GM21786 (cell line): ENCODE results near the gene MEIOB.

Experiments used
- ATAC-seq: cut with Tn5 transposase; IDR thresholded peaks from one replicate; pipeline ENCODE4 v1.9.1; 2021; ENCODE audit not compliant: unreplicated experiment

The MEIOB gene

DNA sequence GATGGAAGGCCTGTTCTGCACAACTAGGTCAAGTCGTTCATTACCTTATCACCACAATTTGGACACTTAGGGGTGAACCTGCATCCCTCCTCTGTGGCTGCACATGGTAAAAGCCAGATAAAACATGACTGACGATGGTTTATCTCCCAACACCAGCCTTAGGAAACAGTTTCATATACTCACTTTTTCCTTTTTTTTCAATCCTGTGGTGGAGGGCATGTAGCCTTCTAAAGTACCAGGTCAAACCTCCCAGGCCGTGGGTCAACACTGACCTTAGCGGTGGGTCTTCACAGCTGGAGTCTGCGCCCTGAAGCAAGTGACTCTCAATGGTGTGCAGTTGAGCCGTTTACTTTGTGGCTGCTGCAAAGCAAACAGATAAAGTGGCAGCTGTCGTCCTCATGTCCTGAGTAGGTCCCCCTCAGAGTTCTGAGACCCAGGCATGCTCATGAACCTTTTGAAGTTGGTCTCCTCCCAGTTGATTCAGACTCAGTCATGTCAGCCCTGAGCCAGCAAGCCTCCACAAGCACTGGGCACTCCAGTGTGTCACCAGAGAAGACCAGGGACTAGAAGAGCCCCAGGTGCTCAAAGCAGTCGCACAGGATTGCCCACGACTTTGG is 39.0 kb downstream of the MEIOB start:
- ATAC-seq = no peak

GRCh38 chr16:1831186-1832075 is 40.5 kb downstream of the MEIOB start:
- ATAC-seq = no peak

- no peak for ATAC-seq
These were observed 41.8 kb downstream of the MEIOB start for GRCh38 chr16:1830213-1830612.

GRCh38 chr16:1828645-1829410 is 43.1 kb downstream of the MEIOB start:
- no peak for ATAC-seq

DNA sequence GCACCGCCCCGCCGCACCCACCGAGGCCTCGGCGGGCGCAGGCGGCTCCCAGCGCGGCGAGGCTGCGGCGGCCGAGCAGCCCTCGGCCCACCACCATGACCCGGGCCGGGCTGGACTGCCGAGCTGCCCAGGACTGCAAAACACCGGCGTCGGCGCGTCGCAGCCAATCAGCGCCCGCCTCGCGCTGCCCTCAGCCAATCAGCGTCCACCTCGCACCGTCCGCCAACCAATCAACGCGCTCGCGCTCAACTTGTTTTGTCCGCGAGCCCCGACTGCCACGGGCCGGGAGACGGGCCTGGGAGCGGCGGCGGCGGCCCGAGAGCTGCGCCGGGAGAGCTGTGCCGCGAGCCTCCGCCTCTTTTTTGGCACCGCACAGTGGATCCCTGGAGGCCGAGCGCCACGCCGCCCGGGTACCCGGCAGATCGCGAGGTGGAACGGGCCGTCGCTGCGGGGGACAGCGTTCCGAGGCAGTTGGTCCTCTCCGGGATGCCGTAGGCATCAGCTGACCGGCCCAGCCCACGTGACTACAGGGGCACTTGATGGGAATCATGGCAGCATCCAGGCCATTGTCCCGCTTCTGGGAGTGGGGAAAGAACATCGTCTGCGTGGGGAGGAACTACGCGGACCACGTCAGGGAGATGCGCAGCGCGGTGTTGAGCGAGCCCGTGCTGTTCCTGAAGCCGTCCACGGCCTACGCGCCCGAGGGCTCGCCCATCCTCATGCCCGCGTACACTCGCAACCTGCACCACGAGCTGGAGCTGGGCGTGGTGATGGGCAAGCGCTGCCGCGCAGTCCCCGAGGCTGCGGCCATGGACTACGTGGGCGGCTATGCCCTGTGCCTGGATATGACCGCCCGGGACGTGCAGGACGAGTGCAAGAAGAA is 45.0 kb downstream of the MEIOB start, which contains the start of the genes FAHD1 and HAGH:
Gene FAHD1 (plus strand): TSS at position 516 of the 883 bp plus-strand sequence. CDS start 33 bp downstream, at position 549.
Gene HAGH (minus strand): TSS at position 135 of the 883 bp plus-strand sequence. CDS start 38 bp downstream, at position 97.
- ATAC-seq = peak; percentile 72

- peak; percentile 46 for ATAC-seq
These were observed 45.9 kb downstream of the MEIOB start for GRCh38 chr16:1825864-1826690.

GRCh38 chr16:1825381-1825863 is 46.5 kb downstream of the MEIOB start:
- ATAC-seq = no peak

DNA sequence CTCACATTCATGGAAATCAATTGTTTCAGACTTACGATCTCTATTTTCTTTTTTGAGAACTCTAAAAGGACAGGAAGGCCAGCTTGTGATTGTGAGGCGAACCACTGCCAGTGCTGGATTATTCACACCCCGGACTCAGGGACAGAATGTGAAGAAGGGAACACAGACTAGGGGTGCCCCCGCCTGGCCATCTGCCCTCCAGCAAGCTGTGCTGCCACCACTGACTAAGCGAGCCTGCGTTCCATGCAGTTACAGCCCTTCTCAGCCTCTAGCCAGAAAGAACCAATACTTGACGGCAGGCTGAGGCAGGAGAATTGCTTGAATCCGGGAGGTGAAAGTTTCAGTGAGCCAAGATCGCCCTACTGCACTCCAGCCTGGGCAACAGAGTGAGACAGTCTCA is 48.1 kb downstream of the MEIOB start:
- ATAC-seq = no peak

DNA sequence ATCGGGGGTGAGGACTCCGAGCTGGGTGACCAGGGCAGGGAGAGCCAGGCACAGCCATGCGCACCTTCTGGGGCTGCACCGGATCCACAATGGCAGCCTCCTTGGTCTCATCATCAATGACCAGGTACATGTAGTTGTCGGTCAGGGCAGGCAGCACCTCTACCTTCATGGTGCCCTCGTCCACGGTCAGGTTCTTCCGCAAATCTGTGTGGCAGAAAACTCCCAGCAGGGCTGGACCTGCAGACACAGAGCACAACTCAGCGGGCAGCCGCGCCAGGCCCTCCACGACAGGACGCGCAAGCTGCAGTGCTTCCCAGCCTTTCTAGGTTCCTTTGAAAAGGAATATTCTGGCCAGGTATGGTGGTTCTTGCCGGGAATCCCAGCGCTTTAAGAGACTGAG is 49.2 kb downstream of the MEIOB start:
- ATAC-seq = no peak

- ATAC-seq = no peak
These were observed 49.9 kb downstream of the MEIOB start for GRCh38 chr16:1821861-1822611.

DNA sequence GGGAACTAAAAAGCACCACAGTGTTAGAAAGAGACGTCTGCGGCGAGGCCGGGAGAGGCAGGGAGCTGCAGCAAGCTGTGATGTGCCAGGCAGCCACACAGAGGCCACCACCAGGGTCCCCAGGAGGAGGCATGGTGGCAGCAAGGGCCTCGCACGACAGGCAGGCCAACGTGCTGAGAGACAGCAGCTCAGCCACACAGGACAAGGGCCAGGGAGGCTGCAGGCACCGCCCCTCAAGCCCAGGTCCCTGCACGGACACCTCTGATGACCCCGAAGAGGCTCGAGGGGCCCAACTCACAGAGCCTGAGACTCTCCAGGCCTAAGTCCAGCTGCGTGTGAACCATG is 51.0 kb downstream of the MEIOB start:
- ATAC-seq = no peak

- ATAC-seq = no peak
These were observed 51.6 kb downstream of the MEIOB start for GRCh38 chr16:1820096-1820945.

GRCh38 chr16:1819611-1820010 is 52.4 kb downstream of the MEIOB start:
- ATAC-seq = no peak

GRCh38 chr16:1818873-1819525 is 53.0 kb downstream of the MEIOB start:
- no peak for ATAC-seq

- ATAC-seq = no peak
These were observed 53.6 kb downstream of the MEIOB start for GRCh38 chr16:1818204-1818872.

- ATAC-seq = no peak
These were observed 54.2 kb downstream of the MEIOB start for GRCh38 chr16:1817716-1818115.

DNA sequence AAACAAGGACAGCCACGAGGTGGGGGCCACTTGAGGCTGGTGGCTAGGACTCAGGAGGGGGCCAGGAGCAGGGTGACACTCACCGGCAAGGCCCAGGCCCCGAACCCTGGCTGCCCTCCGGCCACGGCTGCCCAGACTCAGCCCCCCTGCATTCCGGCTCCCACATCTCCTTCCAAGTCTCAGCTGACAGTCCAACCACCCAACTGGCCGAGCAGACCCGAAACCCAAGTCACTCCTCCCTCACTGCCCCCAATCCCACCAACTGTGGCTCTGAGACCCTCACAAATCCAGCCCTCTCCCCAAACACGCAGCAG is 54.7 kb downstream of the MEIOB start:
- no peak for ATAC-seq
